Left lung (tissue), 10 donors: ENCODE results near the gene C10orf71. TPM values are rescaled to one million over a fixed set of nuclear protein-coding genes. Genes with fewer than 3 reads are reported as not detected.

Experiments
- ATAC-seq: fragments of 200-7000 bp; cut with Tn5 transposase; one replicate; pipeline ENCODE4 v1.9.1; 2020; ENCODE audit warnings: moderate library complexity
- DNase-seq, 4 donors: peaks; one replicate each; pipeline ENCODE4 v3.0.0-alpha.2; 2013 to 2020
- H3K27ac ChIP-seq, 2 donors: fragments of 200-600 bp; sonication (generic) in 1 of 2; one replicate each; pipeline versions ENCODE4 v1.5.0 to v1.8.0; 2020 to 2021
- H3K27me3 ChIP-seq, 2 donors: fragments of 200-600 bp; sonication (generic) in 1 of 2; one replicate each; pipeline versions ENCODE4 v1.5.0 to v1.8.0; 2020 to 2021
- H3K36me3 ChIP-seq, 2 donors: fragments of 200-600 bp; sonication (generic) in 1 of 2; one replicate each; pipeline versions ENCODE4 v1.5.0 to v1.8.0; 2020 to 2021
- H3K4me1 ChIP-seq, 2 donors: fragments of 200-600 bp; one replicate each; pipeline ENCODE4 v1.8.0; 2021
- H3K4me3 ChIP-seq, 2 donors: fragments of 200-600 bp; sonication (generic) in 1 of 2; one replicate each; pipeline versions ENCODE4 v1.5.0 to v1.8.0; 2020 to 2021; ENCODE audit warnings: mild to moderate bottlenecking in 1 of 2
- H3K9me3 ChIP-seq, 2 donors: fragments of 200-600 bp; sonication (generic) in 1 of 2; one replicate each; pipeline versions ENCODE4 v1.5.0 to v1.8.0; 2020 to 2021
- intact Hi-C, 2 donors: fragments of 100-400 bp; cut with DNase I; formaldehyde crosslinking; loops; one replicate each; pipeline versions ENCODE4 v1.11.2 to v1.14.2; 2022
- polyA plus RNA-seq, 6 donors: library from polyadenylated mRNA; unstranded; fragments of 120-200 nt; gene quantifications; one replicate each; pipeline ENCODE4 v1.2.1, GENCODE V29; 2013; ENCODE audit not compliant: insufficient read length in 6 of 6
- total RNA-seq, 2 donors: library from RNA; stranded (reverse); fragmentation: NEBNext Ultra II Directional; extraction: Animal tissue kit (Norgen Biotek cat#: 25700); gene quantifications; one replicate each; pipeline ENCODE4 v1.2.1, GENCODE V29; 2021
- TF ChIP-seq, protein P1 (sequence below), 2 donors: fragments of 200-600 bp; sonication (generic) in 1 of 2; IDR thresholded peaks; one replicate each; pipeline versions ENCODE4 v1.5.0 to v1.8.0; 2021; ENCODE audit warnings: antibody characterized with exemption in 2 of 2
- donor health status: DM: no; HTN: yes; CAD: no.
- donor health status: DM: no; HTN: no; CAD: no.

Gene C10orf71
- total and polyA plus RNA-seq, 8 donors, result not detected

DNA sequence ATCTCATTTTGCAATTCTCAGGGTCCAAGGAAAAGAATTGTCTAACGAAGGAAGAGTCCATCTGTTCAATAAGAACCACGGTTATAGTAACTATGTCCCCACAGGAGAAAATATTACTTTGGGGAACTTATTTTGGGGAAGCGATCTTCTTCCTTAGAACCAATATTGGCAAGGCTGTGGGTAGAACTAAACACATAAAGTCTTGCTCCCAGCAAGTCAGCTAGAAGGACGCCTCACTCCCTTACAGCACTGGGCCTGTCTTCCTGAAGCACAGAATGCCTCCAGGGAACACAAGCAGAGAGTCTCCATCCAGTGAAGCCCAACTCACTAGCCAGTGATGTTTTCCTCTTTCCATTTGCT, 30.2 kb downstream of the C10orf71 start:
- no peak for DNase-seq
- no peak for ATAC-seq
- Histone ChIP-seq H3K4me3 (no peak overlapping the region), H3K9me3 (no peaks in the 10 kb centered on the region), H3K27me3 (peaks cover 0 to 4% of the 10 kb centered on the region in 2 donors), H3K36me3 (no peaks in the 10 kb centered on the region), H3K27ac (no peak overlapping the region), H3K4me1 (peaks cover 0 to 3% of the 10 kb centered on the region in 2 donors)
- intact Hi-C loops, result no loop called here
- TF ChIP-seq, protein P1, sequence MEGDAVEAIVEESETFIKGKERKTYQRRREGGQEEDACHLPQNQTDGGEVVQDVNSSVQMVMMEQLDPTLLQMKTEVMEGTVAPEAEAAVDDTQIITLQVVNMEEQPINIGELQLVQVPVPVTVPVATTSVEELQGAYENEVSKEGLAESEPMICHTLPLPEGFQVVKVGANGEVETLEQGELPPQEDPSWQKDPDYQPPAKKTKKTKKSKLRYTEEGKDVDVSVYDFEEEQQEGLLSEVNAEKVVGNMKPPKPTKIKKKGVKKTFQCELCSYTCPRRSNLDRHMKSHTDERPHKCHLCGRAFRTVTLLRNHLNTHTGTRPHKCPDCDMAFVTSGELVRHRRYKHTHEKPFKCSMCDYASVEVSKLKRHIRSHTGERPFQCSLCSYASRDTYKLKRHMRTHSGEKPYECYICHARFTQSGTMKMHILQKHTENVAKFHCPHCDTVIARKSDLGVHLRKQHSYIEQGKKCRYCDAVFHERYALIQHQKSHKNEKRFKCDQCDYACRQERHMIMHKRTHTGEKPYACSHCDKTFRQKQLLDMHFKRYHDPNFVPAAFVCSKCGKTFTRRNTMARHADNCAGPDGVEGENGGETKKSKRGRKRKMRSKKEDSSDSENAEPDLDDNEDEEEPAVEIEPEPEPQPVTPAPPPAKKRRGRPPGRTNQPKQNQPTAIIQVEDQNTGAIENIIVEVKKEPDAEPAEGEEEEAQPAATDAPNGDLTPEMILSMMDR (IDR thresholded peaks at IDR 0.05), result no peak

DNA sequence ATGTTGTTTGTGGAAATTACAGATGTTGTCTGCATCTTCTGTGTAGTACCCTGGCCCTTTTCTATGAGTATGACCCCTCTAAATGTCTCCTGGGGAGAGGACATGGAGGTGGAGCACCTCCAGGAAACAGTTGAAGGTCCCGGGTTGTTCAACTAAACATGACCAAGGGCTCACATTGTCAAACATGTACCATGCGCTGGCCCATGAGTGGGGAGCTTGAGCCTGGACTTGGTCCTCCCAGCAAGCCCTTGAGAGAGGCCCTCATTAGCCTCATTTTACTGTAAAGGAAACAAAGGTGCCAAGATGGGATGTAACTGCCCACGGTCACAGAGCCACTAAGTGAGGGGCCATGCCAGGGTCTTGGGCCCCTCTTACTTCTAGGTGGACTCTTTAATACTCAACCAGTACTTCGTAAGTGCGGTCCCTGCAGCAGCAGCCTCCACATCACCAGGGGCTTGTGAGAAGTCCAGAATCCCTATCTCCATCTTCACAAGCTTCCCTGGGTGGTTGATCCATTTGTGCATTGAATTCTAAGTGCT, 31.2 kb downstream of the C10orf71 start:
- intact Hi-C loops, result no loop called here
- Histone ChIP-seq H3K4me1 (no peaks in the 10 kb centered on the region), H3K27ac (no peak overlapping the region), H3K36me3 (no peaks in the 10 kb centered on the region), H3K4me3 (no peak overlapping the region), H3K27me3 (peaks cover 0 to 4% of the 10 kb centered on the region in 2 donors), H3K9me3 (no peaks in the 10 kb centered on the region)
- no peak for ATAC-seq
- DNase-seq, result no peak
- TF ChIP-seq, protein P1 (IDR thresholded peaks at IDR 0.05), result no peak

GRCh38 chr10:49331431-49331830, 32.5 kb downstream of the C10orf71 start:
- Histone ChIP-seq H3K36me3 (no peaks in the 10 kb centered on the region), H3K9me3 (no peaks in the 10 kb centered on the region), H3K4me1 (no peaks in the 10 kb centered on the region), H3K27me3 (no peaks in the 10 kb centered on the region), H3K27ac (no peak overlapping the region), H3K4me3 (no peak overlapping the region)
- ATAC-seq (no peak), DNase-seq (no peak)
- TF ChIP-seq, protein P1 (IDR thresholded peaks at IDR 0.05), result no peak
- intact Hi-C loops, result no loop called here

- DNase-seq, result no peak
- intact Hi-C loops, result no loop called here
- TF ChIP-seq, protein P1 (IDR thresholded peaks at IDR 0.05), result no peak
- Histone ChIP-seq H3K9me3 (no peaks in the 10 kb centered on the region), H3K4me1 (no peaks in the 10 kb centered on the region), H3K4me3 (no peak overlapping the region), H3K27ac (no peak overlapping the region), H3K36me3 (no peaks in the 10 kb centered on the region), H3K27me3 (no peaks in the 10 kb centered on the region)
- no peak for ATAC-seq
These were observed 33.4 kb downstream of the C10orf71 start for GRCh38 chr10:49332333-49332732.

DNA sequence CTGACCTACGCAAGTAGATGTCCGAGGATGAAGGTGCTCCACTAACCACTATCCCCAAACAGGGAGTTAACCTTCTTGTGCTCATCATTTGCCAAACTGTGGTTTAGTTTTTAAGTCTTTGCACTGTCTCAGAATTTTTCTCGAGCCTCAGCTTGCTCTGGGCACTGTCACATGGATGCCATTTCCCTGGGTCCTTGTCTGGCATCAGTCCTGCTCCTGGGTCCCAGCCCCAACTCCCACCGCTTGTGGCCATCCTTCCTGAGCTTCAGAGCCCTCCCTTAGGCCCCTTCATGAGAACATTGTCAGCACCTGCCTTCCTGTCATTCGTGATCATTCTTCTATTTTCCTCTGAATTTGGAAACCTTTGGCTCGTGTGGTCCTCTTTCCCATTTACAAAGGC, 33.8 kb downstream of the C10orf71 start:
- intact Hi-C loops, result no loop called here
- Histone ChIP-seq H3K4me1 (no peaks in the 10 kb centered on the region), H3K4me3 (no peak overlapping the region), H3K9me3 (no peaks in the 10 kb centered on the region), H3K27me3 (no peaks in the 10 kb centered on the region), H3K36me3 (no peaks in the 10 kb centered on the region), H3K27ac (no peak overlapping the region)
- no peak for DNase-seq
- ATAC-seq, result no peak
- TF ChIP-seq, protein P1 (IDR thresholded peaks at IDR 0.05), result no peak
